Ureter (tissue), 1 donor: ENCODE measurements around the gene API5. TPM values are rescaled to one million over a fixed set of nuclear protein-coding genes. Genes with fewer than 3 reads are reported as not detected.

Source experiments
- DNase-seq: peaks from one replicate; pipeline ENCODE4 v3.0.0-alpha.2; 2020; ENCODE audit warnings: low spot score
- total RNA-seq: library from RNA; stranded (reverse); gene quantifications from one replicate; pipeline ENCODE4 v1.2.4, GENCODE V29; 2023
- donor health status: DM: yes; HTN: yes; CAD: no.

API5 gene
- total RNA-seq, 1 donor from 2014 or later, result 92.6 TPM

- no peak for DNase-seq
Observed at GRCh38 chr11:43359422-43359818, 47.6 kb downstream of the API5 start.

- DNase-seq, result no peak
Observed at GRCh38 chr11:43360361-43361032, 48.7 kb downstream of the API5 start.

GRCh38 chr11:43366677-43367076 is 54.9 kb downstream of the API5 start:
- no peak for DNase-seq

GRCh38 chr11:43367382-43368178 is 55.8 kb downstream of the API5 start:
- no peak for DNase-seq

- no peak for DNase-seq
Observed at GRCh38 chr11:43376065-43376464, 64.3 kb downstream of the API5 start.

GRCh38 chr11:43376594-43376993 is 64.8 kb downstream of the API5 start:
- no peak for DNase-seq

- DNase-seq, result no peak
Observed at GRCh38 chr11:43377389-43377788, 65.6 kb downstream of the API5 start.

GRCh38 chr11:43378897-43379296 is 67.1 kb downstream of the API5 start:
- DNase-seq, result no peak

GRCh38 chr11:43381802-43382201 is 70.0 kb downstream of the API5 start:
- DNase-seq, result no peak

- no peak for DNase-seq
Observed at GRCh38 chr11:43382614-43383013, 70.8 kb downstream of the API5 start.

- DNase-seq, result no peak
Observed at GRCh38 chr11:43384393-43384792, 72.6 kb downstream of the API5 start.

GRCh38 chr11:43392713-43393112 is 80.9 kb downstream of the API5 start:
- no peak for DNase-seq

GRCh38 chr11:43393765-43394355 is 82.1 kb downstream of the API5 start:
- no peak for DNase-seq

Other genes starting within 250 kb of the API5 start
- 148 TPM for gene TTC17, start 46.9 kb downstream of the API5 start, total RNA-seq